HG03175 (cell line): ENCODE results near the gene PDPN.
"Not testable (repeated sequence)": the region's sequence is repeated elsewhere in the genome, so short reads cannot be mapped to it uniquely, and the experiment has no call there.

ENCODE experiments used
- ATAC-seq: cut with Tn5 transposase; IDR thresholded peaks from one replicate; pipeline ENCODE4 v1.9.1; 2021; ENCODE audit warnings: mild to moderate bottlenecking, moderate library complexity; ENCODE audit not compliant: unreplicated experiment

The PDPN gene, protein sequence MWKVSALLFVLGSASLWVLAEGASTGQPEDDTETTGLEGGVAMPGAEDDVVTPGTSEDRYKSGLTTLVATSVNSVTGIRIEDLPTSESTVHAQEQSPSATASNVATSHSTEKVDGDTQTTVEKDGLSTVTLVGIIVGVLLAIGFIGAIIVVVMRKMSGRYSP

DNA sequence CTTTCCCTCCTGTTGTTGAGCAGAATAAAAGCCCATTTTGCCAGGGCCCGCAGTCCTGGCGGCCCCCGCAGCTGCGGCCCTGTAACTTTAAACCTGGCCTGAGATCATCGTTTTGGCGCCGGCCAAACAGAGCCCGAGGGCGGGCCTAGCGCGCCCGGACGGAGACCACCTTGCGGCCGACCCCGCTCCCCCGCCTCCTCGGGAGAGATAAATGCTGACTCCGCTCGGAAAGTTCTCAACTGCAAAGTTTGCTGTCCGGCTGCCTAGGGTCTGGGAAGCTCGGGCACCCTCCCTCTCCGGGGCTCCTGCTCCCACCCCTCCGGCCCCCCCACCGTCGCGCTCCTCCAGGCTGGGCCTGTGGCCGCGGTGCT is at the start of gene PDPN:
Gene PDPN (plus strand): TSS at position 238 of the 371 bp plus-strand sequence. CDS start 202 bp downstream, outside the sequence.
- no peak for ATAC-seq

DNA sequence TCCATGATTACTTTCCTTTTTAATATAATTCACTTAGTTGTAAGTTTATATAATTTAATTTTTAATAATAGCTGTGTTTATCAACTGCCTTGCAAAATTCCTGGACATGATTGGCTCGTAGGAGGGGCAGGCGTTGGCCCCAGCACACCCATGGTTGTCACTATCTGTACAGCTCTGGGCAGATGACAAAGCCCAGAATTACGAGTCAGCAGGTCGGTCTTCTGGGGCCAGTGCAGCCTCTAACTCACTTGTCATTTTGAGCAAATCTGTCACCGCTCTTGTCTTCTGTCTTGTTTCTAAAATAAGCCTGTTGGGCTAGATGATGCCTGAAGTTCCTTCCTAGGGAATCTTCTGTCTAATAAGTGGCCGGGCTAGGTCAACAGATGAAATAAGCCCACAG is 48.4 kb upstream of the PDPN start:
- no peak for ATAC-seq

DNA sequence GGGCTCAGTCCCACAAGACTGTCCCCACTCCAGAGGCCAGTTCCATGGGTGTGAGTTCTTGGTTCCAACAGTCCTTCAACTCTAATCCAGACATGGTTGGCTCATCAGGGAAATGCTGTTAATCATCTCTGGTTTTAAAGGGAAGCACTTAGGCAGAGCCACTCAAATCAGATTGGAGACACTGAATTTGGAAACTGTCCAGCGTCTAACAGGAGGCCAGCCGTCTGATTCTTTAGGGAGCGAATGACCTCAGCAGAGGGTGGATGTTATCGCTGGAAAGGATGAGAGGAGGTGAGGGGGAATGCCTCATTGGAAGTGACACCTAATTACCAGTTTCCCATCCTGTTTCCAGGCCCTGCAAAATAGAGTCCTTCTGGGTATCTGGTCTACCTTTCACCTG is 47.1 kb upstream of the PDPN start:
- no peak for ATAC-seq

DNA sequence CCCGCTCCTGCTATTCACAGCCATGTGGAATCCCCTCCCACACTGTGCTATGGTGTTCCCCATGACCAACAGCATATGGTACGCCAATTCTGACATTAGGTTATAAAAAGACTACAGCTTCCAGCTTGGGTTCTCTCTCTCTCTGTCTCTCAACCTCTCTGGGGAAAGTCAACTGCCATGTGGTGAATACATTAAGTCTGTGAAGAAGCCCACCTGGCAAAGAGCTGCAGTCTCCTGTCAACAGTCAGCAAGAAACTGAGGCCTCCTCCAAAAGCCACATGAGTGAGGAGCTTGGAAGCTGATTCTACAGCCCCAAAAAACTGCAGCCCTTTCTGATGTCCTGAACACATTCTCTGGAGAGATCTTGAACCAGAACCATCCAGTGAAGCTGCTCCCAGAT is 44.8 kb upstream of the PDPN start:
- ATAC-seq, result no peak

DNA sequence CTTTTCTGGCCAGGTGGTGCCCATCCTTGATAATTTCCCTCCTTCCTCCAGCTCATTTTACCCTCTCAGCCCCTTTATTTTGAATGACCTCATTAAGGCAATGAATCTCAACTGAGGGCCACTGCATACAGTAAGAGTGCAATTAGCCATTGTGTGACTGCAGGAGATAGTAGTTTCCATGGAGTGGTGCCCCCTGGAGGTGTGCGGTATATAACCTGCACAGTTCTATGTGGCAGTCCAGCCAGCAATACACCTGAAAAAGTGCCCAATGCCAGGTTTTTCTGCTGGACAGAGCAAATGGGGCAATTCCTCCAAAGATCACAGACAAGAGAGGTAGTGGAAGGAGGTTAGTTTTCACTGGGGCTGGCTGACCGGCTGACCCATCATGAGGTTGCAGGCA is 43.9 kb upstream of the PDPN start:
- ATAC-seq, result no peak

DNA sequence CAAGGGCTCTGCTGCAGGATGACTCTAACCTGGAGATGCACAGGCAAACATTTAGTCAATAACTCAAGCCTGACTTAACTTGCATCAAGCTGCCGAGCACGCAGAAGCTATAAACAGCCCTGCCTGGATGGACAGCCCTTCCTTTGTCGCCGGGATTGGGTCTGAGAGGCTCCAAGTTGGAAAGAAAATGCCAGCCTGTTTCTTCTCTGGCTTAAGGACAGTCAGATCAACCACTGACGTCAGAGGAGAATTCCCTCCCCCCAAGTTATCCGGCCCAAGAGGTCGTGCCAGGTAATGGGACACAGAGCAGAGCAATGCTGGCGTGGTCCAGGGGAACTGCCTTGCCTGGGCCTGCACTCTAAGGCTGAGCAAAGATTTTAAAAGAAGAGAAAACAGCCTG is 42.8 kb upstream of the PDPN start:
- no peak for ATAC-seq

DNA sequence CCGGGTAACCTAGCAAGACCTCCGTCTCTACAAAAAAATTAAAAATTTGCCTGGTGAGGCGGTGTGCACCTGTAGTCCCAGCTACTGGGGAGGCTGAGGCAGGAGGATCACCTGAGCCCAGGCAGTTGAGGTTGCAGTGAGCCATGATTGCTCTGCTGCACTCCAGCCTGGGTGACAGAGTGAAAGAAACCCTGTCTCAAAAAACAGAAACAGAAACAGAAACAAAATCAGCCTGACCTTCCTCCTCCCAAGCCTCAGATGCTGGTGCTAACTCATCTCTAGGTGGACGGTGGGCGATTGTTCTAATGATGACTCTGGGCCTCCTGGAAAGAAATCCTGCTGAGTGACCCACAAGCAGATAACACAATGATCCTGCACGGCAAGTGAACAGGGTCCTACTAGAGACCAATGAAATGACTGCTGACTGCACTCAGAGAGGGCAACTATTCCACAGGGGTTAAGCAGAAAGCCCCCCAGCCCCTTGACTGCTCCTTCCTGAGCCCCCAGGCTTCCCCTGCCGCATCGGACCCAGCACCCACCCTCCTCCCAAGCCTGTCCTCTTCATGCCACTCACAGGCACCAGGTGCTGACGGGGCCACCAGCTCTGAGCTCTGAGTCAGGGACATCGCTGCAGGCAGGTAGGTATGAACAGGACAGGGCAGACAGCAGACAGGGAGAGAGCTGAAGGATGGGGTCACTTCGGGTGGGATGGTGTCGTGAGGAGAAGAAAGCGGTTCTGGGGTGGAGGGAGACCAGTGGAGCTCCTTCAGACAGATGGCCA is 42.0 kb upstream of the PDPN start:
- no peak for ATAC-seq

DNA sequence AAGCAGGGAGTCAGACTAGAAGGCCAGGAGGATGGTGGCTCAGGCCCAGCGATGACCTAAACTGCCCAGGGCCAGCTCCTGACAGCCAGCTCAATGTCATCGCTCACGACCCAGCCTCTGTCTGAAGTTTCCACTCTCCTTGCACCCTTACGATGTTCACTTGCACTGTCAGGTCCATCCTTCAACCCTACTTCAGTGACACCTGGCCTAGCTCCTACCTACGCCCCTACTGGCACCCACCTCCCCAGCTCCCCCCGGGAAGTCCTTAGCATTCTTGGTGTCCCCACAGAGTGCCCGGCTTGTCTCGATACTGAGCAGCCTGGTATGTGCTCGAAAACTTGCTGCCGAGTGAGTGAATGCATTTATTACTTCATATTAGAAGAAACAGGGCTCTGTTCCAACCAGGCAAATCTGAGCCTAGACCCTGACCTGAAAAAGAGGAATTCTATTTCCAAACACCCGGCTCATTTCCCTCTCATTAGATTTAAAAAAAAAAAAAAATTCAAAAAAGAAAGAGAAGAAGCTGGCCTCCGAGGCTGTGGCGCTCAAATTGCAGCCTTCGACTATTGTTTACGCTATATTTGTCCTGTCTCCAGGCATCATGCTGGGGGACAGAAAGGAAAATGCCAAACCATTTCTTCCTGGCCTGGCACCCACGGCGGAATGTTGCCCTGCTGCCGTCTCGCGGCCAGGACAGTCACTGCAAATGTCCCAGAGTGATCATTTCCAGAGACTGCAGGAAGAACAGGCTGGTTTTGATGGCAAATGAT is 40.0 kb upstream of the PDPN start:
- no peak for ATAC-seq

DNA sequence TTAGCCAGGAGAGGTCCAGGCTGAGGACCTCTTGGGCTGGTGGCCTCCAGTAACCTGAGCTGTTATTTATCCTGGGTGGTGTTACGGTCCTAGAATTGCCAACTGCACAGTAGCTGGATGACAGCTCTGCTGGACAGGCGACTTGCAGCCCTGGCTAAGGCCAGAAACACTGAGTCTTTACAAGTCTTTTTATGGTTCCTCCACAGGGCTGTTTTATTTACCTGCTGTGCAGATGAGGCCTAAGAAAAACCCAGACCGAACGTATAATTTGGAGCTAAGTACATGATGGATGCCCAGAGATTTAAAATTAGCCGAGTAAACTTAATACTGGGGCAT is 39.4 kb upstream of the PDPN start:
- ATAC-seq, result no peak

DNA sequence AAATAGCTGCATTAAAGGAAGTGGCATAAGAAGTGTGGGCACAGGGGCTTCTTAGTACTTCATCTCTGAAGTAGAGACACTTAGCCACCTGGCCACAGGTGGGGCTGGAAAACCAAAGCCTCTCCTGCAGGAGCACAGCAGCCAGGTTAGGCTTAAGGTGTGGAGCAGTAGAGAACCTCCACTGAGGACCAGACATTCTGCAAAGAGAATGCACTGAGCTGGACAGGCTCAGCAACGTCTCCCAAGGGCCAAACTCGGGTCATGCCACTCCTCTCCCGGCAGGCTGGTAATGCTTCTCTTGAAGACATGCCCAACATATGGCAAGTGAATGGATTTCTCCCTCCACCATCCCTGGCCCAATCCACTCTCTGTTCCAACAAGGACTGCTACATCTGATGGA is 36.8 kb upstream of the PDPN start:
- ATAC-seq, result no peak

DNA sequence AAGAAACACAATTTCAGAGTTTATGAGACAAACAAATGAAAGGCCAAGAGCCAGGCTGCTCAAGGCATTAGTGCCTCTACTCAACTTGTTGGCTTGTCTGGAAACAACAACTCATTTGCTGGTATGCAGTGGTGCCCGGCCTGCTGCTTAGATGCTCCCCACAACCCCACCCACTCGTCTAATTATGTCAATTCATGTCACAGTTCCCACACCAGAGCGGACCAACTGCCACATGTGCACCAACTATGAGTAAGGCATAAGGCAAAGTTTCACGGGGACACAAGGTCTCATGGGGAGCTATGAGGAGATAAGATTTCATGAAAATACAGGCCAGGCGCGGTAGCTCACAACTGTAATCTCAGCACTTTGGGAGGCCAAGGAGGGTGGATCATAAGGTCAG is 35.4 kb upstream of the PDPN start:
- ATAC-seq, result no peak

DNA sequence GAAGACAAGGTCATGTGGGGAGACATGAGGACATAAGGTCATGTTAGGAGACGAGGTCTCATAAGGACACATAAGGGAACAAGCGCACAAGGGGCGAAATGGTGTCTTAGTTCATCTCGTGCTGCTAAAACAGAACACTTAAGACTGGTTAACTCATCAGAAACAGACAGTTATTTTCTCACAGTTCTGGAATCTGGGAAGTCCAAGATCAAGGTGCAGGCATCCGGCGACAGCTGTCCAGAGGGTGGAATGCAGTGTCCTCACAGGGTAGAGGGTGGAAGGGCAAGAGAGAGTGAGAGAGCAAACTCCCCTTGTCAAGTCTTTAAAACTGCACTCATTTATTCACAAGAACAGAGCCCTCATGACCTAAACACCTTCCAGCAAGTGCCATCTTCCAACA is 34.6 kb upstream of the PDPN start:
- ATAC-seq, result no peak

DNA sequence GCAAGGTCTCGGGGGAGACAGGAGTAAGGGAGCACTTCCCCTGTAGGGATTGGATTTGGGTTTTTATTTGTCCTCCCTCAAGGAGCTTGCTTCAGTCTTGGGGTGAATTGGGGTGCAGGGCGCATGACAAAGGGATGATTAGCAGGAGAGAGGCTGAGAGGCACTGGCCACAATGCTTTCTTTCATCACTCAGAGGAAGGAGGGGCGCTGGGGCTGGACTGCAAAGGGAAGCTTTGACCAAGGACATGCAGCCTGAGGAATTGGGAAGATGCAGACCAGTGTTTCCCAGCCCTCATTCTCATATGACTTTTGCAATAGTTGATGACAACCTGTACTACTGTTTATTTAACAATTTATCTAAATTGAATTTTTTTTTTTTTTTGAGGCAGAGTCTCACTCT is 34.1 kb upstream of the PDPN start:
- ATAC-seq, result no peak

DNA sequence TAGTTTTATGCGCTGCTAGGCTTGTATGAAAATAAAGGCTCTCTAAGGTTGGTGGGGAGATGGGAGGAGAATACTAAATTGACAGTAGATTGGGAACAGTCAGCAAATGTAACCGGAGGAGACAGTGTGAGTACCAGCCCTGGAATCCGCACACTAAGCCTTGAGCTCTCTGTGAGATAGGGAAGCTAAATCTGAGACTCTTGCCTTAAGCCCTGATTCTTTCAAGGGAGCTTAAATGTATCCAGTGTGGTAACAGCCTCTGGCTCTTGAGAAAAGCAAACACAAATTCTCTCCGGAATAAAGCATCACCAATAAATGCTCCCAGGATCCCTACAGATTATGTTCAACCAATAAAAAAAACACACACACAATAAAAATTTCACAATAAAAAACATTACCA is 33.0 kb upstream of the PDPN start:
- no peak for ATAC-seq

DNA sequence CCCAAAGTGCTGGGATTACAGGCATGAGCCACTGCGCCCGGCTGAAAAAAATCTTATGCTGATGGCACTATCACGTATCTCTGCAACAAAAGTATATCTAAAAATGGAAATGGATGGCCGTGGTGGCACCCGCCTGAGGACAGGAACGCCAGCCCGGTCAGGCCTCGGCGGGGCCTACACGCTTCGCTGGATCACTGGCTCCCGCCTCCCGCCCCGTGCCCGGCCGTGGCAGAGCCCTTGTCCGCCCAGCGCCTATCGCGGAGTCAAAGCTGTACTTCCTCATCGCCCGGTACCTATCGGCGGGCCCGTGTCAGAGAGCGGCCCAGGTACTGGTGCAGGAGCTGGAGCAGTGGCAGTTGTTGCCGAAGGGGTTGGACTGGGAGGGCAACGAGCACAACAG is 28.8 kb upstream of the PDPN start:
- ATAC-seq, result no peak

DNA sequence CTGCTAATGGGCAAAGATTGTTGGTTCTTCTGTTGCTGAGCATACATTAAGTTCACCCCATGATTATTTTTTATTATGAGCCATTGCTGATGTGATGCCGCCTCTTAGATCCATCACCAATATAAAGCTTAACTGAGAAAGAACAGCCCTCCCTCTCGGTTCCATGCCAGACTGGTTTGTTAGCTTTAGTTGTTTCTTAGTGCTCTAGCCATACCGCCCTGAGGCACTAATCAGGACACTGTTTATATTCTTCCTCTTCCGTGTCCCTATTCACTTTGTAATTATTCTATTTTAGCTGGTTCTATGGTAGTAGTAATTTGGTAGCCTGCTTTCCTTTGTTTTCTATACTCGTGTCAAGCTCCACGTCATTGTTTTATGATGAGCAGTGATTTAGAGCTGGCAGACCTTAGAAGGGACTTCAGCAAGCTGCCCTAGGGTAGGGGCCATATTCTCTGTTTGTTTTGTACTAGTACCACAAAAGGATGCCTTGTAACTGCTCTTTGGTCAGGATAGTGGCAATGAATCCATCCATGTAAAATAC is 27.3 kb upstream of the PDPN start:
- no peak for ATAC-seq

DNA sequence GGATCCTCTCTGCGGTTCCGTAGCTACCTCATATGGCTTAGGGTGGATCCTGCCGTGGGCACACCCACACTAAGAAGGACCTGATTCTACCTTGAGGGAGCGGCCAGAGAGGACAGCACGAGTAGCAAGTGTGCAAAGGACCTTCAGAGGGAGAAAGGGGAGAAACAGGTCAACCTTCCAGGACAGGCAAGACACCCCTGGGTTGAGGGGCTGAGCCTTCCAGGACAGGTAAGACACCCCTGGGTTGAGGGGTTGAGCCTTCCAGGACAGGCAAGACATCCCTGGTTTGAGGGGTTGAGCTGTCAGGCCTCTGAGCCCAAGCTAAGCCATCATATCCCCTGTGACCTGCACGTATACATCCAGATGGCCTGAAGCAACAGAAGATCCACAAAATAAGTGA is 23.1 kb upstream of the PDPN start:
- ATAC-seq, result no peak

DNA sequence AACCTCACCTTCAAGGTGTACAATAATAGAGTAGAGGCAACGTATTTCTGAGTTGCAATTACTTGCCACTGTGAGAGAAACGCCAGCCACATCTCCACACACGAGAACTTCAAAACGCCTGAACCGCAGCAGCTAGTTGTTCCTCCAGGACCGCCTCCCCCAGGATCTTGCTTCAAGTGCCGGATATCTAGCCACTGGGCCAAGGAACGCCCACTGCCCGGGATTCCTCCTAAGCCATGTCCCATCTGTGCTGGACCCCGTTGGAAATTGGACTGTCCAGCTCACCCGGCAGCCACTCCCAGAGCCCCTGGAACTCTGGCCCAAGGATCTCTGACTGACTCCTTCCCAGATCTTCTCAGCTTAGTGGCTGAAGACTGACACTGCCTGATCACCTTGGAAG is 20.7 kb upstream of the PDPN start:
- not testable (repeated sequence) for ATAC-seq

DNA sequence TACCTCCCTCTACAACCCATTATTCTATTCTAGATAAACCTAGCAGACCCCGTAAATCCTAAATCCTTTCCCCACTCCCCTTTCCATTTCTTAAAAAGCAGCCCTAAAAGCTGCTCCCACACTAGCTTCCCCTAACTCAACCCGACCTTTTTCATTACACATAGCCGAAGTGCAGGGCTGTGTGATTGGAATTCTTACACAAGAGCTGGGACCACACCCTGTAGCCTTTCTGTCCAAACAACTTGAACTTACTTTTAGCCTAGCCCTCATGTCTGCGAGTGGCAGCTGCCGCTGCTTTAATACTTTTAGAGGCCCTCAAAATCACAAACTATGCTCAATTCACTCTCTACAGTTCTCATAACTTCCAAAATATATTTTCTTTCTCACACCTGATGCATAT is 19.6 kb upstream of the PDPN start:
- no peak for ATAC-seq

DNA sequence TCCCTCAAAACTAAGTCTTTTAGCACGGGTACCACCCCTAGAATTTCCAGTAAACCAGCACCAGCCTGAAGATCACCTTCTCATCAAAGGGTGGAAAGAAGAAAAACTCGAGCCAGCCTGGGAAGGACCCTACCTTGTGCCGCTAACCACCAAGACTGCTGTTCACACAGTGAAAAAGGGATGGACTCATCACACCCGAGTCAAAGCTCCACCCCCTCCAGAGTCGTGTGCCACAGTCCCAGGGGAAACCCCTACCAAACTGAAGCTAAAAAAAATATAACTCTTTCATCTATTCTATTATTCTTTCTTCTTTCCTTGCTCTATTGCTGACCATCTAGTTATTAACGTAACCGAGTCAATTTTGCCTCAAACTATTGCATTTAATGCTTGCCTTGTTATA is 13.2 kb upstream of the PDPN start:
- ATAC-seq, result not testable (repeated sequence)

DNA sequence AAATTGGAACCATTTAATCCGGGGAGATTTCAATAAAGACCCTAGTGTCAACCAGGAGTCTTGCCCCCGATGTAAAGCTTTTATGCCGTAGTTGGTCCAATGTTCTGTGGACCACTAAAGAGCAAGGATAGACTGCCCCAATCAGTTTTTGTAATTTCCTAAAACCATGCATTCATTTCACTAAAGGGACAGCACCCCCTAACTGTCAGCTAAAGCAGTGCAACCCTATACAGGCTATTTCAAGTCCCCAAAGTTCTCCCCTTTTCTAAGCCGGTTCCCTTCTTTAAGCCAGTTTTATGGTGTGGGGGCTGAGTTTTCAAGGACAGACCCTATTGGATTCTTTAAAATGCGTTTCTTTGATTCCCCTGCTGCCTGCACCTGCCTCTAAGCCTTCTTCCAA is 12.7 kb upstream of the PDPN start:
- no peak for ATAC-seq

DNA sequence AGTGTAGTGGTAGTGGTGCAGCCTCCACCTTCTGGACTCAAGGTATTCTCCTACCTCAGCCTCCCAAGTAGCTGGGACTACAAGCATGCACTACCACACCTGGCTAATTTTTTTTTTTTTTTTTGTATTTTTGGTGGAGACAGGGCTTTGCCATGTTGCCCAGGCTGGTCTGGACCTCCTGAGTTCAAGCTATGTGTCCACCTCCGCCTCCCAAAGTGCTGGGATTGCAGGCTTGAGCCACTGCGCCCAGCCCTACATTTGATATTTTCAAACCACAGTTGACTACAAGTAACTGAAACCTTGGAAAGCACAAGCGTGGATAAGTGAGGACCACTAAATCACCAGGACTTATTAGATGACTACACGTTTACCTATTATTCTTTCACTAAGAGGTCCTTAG is 10.0 kb upstream of the PDPN start:
- ATAC-seq, result no peak
